DOHH2 (cell line): ENCODE results near the gene ATF6B.

Source experiments
- H3F3A ChIP-seq: fragments of 200-600 bp; sonication (generic), shearing (Covaris generic); 2 replicates; pipeline ENCODE4 v1.6.0; 2016; ENCODE audit warnings: antibody characterized with exemption, mild to moderate bottlenecking; ENCODE audit not compliant: control insufficient read depth, insufficient read depth
- H3K27ac ChIP-seq: fragments of 200-600 bp; sonication (generic); 2 replicates; pipeline ENCODE4 v1.5.1; 2014; ENCODE audit warnings: low read depth, mild to moderate bottlenecking, low read length, moderate library complexity
- H3K27me3 ChIP-seq: fragments of 200-600 bp; sonication (generic); 2 replicates; pipeline ENCODE4 v1.6.1; 2014; ENCODE audit warnings: mild to moderate bottlenecking, low read length, mixed read lengths; ENCODE audit not compliant: control insufficient read depth
- H3K36me3 ChIP-seq: fragments of 200-600 bp; sonication (generic); 2 replicates; pipeline ENCODE4 v1.6.1; 2014; ENCODE audit warnings: mild to moderate bottlenecking, low read length, moderate library complexity, mixed read lengths; ENCODE audit not compliant: control insufficient read depth
- H3K4me1 ChIP-seq: fragments of 200-600 bp; sonication (generic); 2 replicates; pipeline ENCODE4 v1.6.1; 2014; ENCODE audit warnings: mild to moderate bottlenecking, low read length, mixed read lengths; ENCODE audit not compliant: control insufficient read depth
- H3K4me2 ChIP-seq: fragments of 200-600 bp; sonication (generic); 2 replicates; pipeline ENCODE4 v1.6.0; 2014; ENCODE audit warnings: mild to moderate bottlenecking, low read length, moderate library complexity
- H3K4me3 ChIP-seq: fragments of 200-600 bp; sonication (generic); 2 replicates; pipeline ENCODE4 v1.5.1; 2014; ENCODE audit warnings: mild to moderate bottlenecking, low read length, mixed read lengths
- H3K79me2 ChIP-seq: fragments of 200-600 bp; sonication (generic); 2 replicates; pipeline ENCODE4 v1.6.1; 2014; ENCODE audit warnings: mild to moderate bottlenecking, low read length, mixed read lengths; ENCODE audit not compliant: control insufficient read depth
- H3K9me2 ChIP-seq: fragments of 200-600 bp; sonication (generic); replicated peaks from 2 replicates; pipeline ENCODE4 v1.6.1; 2014; ENCODE audit warnings: mild to moderate bottlenecking, low read length, mixed read lengths; ENCODE audit not compliant: control insufficient read depth
- H3K9me3 ChIP-seq: fragments of 200-600 bp; sonication (generic); 2 replicates; pipeline ENCODE4 v1.6.1; 2014; ENCODE audit warnings: antibody characterized with exemption, low read length, mixed read lengths; ENCODE audit not compliant: control insufficient read depth, insufficient read depth
- H4K20me1 ChIP-seq: fragments of 200-600 bp; sonication (generic); 2 replicates; pipeline ENCODE4 v1.6.0; 2014; ENCODE audit warnings: low read depth, mild to moderate bottlenecking, antibody characterized with exemption, low read length, moderate library complexity; ENCODE audit not compliant: control insufficient read depth, insufficient read depth
- EZH2phosphoT487 ChIP-seq: fragments of 200-600 bp; sonication (generic); IDR thresholded peaks from 2 replicates; pipeline ENCODE4 v1.6.1; 2017; ENCODE audit warnings: borderline replicate concordance, mild to moderate bottlenecking, antibody characterized with exemption, low read length, moderate library complexity, mixed read lengths
- TF ChIP-seq, protein P1 (sequence below): fragments of 200-600 bp; sonication (generic); IDR thresholded peaks from one replicate; pipeline ENCODE4 v1.5.1; 2014; ENCODE audit warnings: antibody characterized with exemption, mild to moderate bottlenecking, low read depth, low read length; ENCODE audit not compliant: poor library complexity, severe bottlenecking

The ATF6B gene

GRCh38 chr6:32154514-32155161, 26.6 kb upstream of the ATF6B start:
- no peaks in the 10 kb centered on the region for H3K27me3 ChIP-seq
- no peaks in the 10 kb centered on the region for H4K20me1 ChIP-seq
- H3K4me3 ChIP-seq, result peak overlapping the region; percentile 99
- peak overlapping the region; percentile 77 for H3K4me2 ChIP-seq
- H3K27ac ChIP-seq, result peak overlapping the region; percentile 58
- peaks cover 29% of the 10 kb centered on the region for H3K36me3 ChIP-seq
- TF ChIP-seq, protein P1, sequence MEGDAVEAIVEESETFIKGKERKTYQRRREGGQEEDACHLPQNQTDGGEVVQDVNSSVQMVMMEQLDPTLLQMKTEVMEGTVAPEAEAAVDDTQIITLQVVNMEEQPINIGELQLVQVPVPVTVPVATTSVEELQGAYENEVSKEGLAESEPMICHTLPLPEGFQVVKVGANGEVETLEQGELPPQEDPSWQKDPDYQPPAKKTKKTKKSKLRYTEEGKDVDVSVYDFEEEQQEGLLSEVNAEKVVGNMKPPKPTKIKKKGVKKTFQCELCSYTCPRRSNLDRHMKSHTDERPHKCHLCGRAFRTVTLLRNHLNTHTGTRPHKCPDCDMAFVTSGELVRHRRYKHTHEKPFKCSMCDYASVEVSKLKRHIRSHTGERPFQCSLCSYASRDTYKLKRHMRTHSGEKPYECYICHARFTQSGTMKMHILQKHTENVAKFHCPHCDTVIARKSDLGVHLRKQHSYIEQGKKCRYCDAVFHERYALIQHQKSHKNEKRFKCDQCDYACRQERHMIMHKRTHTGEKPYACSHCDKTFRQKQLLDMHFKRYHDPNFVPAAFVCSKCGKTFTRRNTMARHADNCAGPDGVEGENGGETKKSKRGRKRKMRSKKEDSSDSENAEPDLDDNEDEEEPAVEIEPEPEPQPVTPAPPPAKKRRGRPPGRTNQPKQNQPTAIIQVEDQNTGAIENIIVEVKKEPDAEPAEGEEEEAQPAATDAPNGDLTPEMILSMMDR, result peak; percentile 72
- no peak for TF ChIP-seq EZH2phosphoT487
- H3F3A ChIP-seq, result peaks cover 10% of the 10 kb centered on the region
- H3K9me3 ChIP-seq, result no peaks in the 10 kb centered on the region
- no peaks in the 10 kb centered on the region for H3K9me2 ChIP-seq
- H3K79me2 ChIP-seq, result peaks cover 15% of the 10 kb centered on the region
- H3K4me1 ChIP-seq, result peaks cover 32% of the 10 kb centered on the region

DNA sequence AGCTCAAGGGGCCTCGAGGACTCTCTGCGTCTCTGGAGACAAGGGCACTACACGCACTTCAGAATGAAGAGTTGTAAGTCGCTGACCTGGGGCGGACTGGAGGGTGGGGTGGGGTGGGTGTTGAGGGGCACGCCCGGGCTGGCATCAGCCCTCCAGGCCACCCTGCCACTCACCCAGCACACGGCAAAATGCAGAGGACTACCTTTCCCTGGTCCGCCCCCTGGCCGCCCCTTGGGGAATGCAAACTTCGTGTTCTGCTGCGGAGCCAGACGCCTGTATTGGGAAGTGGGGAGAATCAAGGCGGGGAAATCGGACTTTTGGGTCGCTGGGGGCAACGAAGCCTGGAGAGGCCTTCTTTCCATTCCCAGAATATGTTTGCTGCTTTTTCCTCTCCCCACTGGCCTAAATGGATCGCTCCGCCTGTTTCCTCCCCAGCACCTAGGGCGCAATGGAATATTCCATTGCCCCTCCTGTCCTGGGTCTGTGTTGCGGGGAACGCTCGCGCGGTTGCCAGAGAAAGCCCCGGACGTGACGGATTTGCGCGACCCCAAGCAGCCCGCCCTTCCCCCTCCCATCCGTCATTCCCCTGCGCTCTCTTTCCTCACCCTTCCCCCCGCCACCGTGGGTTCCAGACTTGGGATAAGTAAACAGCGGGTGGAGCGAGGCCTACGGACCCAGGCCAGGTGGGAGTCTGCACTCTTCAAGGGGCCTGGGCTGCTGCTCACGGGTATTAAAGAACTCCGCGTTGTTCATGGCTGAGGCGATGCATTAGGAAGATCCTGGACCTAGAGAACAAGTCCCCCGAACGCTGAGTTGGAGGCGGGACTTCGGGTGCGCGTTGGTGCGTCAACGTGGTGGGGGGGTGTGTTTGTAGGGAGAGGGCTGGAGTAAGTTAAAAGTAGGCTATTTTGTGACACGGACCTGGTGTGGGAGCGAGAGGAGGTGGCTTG, 25.8 kb upstream of the ATF6B start, which contains the start of gene PPT2:
PPT2 (plus strand) TSS at position 578 of the 950 bp plus-strand sequence. CDS start 454 bp downstream, outside the sequence.
- peak within 1 kb of the TSS; percentile 58 for H3K27ac ChIP-seq
- H3K9me3 ChIP-seq, result no peaks in the 10 kb centered on the region
- peak within 1 kb of the TSS; percentile 77 for H3K4me2 ChIP-seq
- peaks cover 32% of the 10 kb centered on the region for H3K4me1 ChIP-seq
- H4K20me1 ChIP-seq, result no peaks in the 10 kb centered on the region
- H3K9me2 ChIP-seq, result no peaks in the 10 kb centered on the region
- no peaks in the 10 kb centered on the region for H3K27me3 ChIP-seq
- H3K4me3 ChIP-seq, result peak within 1 kb of the TSS; percentile 99
- TF ChIP-seq EZH2phosphoT487, result no peak
- TF ChIP-seq, protein P1, result no peak
- peaks cover 10% of the 10 kb centered on the region for H3F3A ChIP-seq
- H3K79me2 ChIP-seq, result peaks cover 15% of the 10 kb centered on the region
- peaks cover 29% of the 10 kb centered on the region for H3K36me3 ChIP-seq

- H3F3A ChIP-seq, result peaks cover 10% of the 10 kb centered on the region
- peaks cover 15% of the 10 kb centered on the region for H3K79me2 ChIP-seq
- H3K4me2 ChIP-seq, result peak overlapping the region; percentile 77
- no peaks in the 10 kb centered on the region for H3K9me3 ChIP-seq
- peak overlapping the region; percentile 99 for H3K4me3 ChIP-seq
- H3K4me1 ChIP-seq, result peaks cover 32% of the 10 kb centered on the region
- no peak for TF ChIP-seq EZH2phosphoT487
- TF ChIP-seq, protein P1, result no peak
- H3K27ac ChIP-seq, result no peak overlapping the region
- H3K36me3 ChIP-seq, result peaks cover 22% of the 10 kb centered on the region
- H4K20me1 ChIP-seq, result no peaks in the 10 kb centered on the region
- H3K9me2 ChIP-seq, result no peaks in the 10 kb centered on the region
- H3K27me3 ChIP-seq, result no peaks in the 10 kb centered on the region
These were observed 24.9 kb upstream of the ATF6B start for GRCh38 chr6:32152769-32153563.
